SK-N-SH (cell line): ENCODE results near the gene DLG2. TPM values are rescaled to one million over a fixed set of nuclear protein-coding genes. Genes with fewer than 3 reads are reported as not detected.
A peak's percentile ranks its signal among the peaks of the same experiment; 100 is the strongest.

ENCODE experiments used
- CTCF ChIA-PET: fragments of 300-600, 350-600 bp; formaldehyde crosslinking; extraction: SDS; loops from one replicate; lab custom pipeline; 2021; lab: Yijun Ruan, JAX
- POLR2A ChIA-PET: fragments of 350-600 bp; sonication (Branson Sonifier 250); formaldehyde crosslinking; extraction: SDS; loops from one replicate; lab custom pipeline; 2020; ENCODE audit warnings: antibody characterized with exemption, inconsistent platforms; lab: Yijun Ruan, JAX
- DNase-seq: peaks from one replicate; pipeline ENCODE4 v3.0.0; 2012
- H2AFZ ChIP-seq: fragments of 200-600 bp; sonication (generic); 2 replicates; pipeline ENCODE4 v1.8.1; 2016; ENCODE audit warnings: antibody characterized with exemption, mild to moderate bottlenecking, low read depth
- H3F3A ChIP-seq: fragments of 200-600 bp; sonication (generic); replicated peaks from 2 replicates; pipeline ENCODE3; 2016; ENCODE audit warnings: antibody characterized with exemption, mild to moderate bottlenecking; ENCODE audit not compliant: insufficient read depth
- H3K27ac ChIP-seq, 2 experiments: fragments of 200-500 bp in 1 of 2; fragments of 200-600 bp in 1 of 2; sonication (Bioruptor generic) in 1 of 2; sonication (generic), shearing (Covaris generic) in 1 of 2; 2 replicates each; pipeline versions ENCODE4 v1.5.1 to v1.6.1; 2014 to 2016; ENCODE audit warnings: low read depth in 2 of 2, inconsistent platforms in 1 of 2, low read length in 1 of 2, mild to moderate bottlenecking in 1 of 2, mixed read lengths in 1 of 2
- H3K27me3 ChIP-seq: fragments of 200-600 bp; sonication (generic), shearing (Covaris generic); 2 replicates; pipeline ENCODE4 v1.6.1; 2016; ENCODE audit warnings: mixed run types; ENCODE audit not compliant: insufficient read depth
- H3K36me3 ChIP-seq, 2 experiments: fragments of 200-500 bp in 1 of 2; fragments of 200-600 bp in 1 of 2; sonication (Bioruptor generic) in 1 of 2; sonication (generic) in 1 of 2; replicated peaks in 1 of 2; 2 replicates each; pipeline versions ENCODE3 to v1.5.1; 2014 to 2016; ENCODE audit warnings: low read length in 1 of 2, mild to moderate bottlenecking in 1 of 2; ENCODE audit not compliant: insufficient read depth in 2 of 2, control insufficient read depth in 1 of 2
- H3K4me1 ChIP-seq, 2 experiments: fragments of 200-500 bp in 1 of 2; fragments of 200-600 bp in 1 of 2; sonication (Bioruptor generic) in 1 of 2; sonication (generic), shearing (Covaris generic) in 1 of 2; 2 replicates each; pipeline versions ENCODE4 v1.5.1 to v1.6.1; 2014 to 2016; ENCODE audit warnings: low read depth in 1 of 2, low read length in 1 of 2, mixed run types in 1 of 2; ENCODE audit not compliant: insufficient read depth in 2 of 2, control insufficient read depth in 1 of 2
- H3K4me2 ChIP-seq: fragments of 200-600 bp; sonication (generic), shearing (Covaris generic); 2 replicates; pipeline ENCODE4 v1.6.1; 2017; ENCODE audit warnings: mixed run types
- H3K4me3 ChIP-seq, 2 experiments: fragments of 200-500 bp in 1 of 2; fragments of 200-600 bp in 1 of 2; sonication (Bioruptor generic) in 1 of 2; sonication (generic), shearing (Covaris generic) in 1 of 2; 2 replicates each; pipeline versions ENCODE4 v1.5.1 to v1.8.1; 2014 to 2016; ENCODE audit warnings: low read depth in 2 of 2, inconsistent platforms in 1 of 2, low read length in 1 of 2, mild to moderate bottlenecking in 1 of 2, mixed read lengths in 1 of 2, moderate library complexity in 1 of 2
- H3K79me2 ChIP-seq: fragments of 200-600 bp; sonication (generic); 2 replicates; pipeline ENCODE4 v1.8.1; 2017; ENCODE audit warnings: mild to moderate bottlenecking; ENCODE audit not compliant: insufficient read depth
- H3K9ac ChIP-seq: fragments of 200-600 bp; sonication (generic); 2 replicates; pipeline ENCODE4 v1.6.1; 2017; ENCODE audit warnings: mixed run types
- H3K9me2 ChIP-seq: fragments of 200-600 bp; sonication (generic); 2 replicates; pipeline ENCODE4 v1.6.1; 2017; ENCODE audit warnings: mixed run types
- H3K9me3 ChIP-seq: fragments of 200-600 bp; sonication (generic); 2 replicates; pipeline ENCODE4 v1.6.1; 2017; ENCODE audit warnings: mixed run types, mild to moderate bottlenecking, moderate library complexity
- H4K20me1 ChIP-seq: fragments of 200-600 bp; sonication (generic); 2 replicates; pipeline ENCODE4 v1.6.1; 2017; ENCODE audit warnings: mild to moderate bottlenecking, mixed run types; ENCODE audit not compliant: insufficient read depth
- CHD2 ChIP-seq: fragments of 150-350 bp; IDR thresholded peaks from 2 replicates; pipeline ENCODE4 v1.6.1; 2018; ENCODE audit warnings: low read length; ENCODE audit not compliant: partially characterized antibody
- CTCF ChIP-seq: fragments of 200-600 bp; sonication (generic); IDR thresholded peaks from 2 replicates; pipeline ENCODE4 v1.6.1; 2017; ENCODE audit warnings: antibody characterized with exemption, mild to moderate bottlenecking, moderate library complexity
- ELF1 ChIP-seq: IDR thresholded peaks from 2 replicates; pipeline ENCODE4 v1.4.0; 2012
- EP300 ChIP-seq, 2 experiments: IDR thresholded peaks; 2 replicates each; pipeline versions ENCODE4 v1.4.0 to v1.6.1; 2012; ENCODE audit warnings: borderline replicate concordance in 1 of 2, low read depth in 1 of 2, low read length in 1 of 2
- EZH2phosphoT487 ChIP-seq: fragments of 200-600 bp; sonication (generic); IDR thresholded peaks from 2 replicates; pipeline ENCODE4 v1.6.1; 2017; ENCODE audit warnings: low read depth, mixed run types, mild to moderate bottlenecking, antibody characterized with exemption, moderate library complexity, borderline replicate concordance
- FOXM1 ChIP-seq: IDR thresholded peaks from 2 replicates; pipeline ENCODE4 v1.4.0; 2012; ENCODE audit warnings: low read depth, mild to moderate bottlenecking
- GATA2 ChIP-seq: sonication (generic); formaldehyde crosslinking; IDR thresholded peaks from 2 replicates; pipeline ENCODE4 v1.5.0; 2020; ENCODE audit warnings: mild to moderate bottlenecking, missing genetic modification reagents
- MAX ChIP-seq: IDR thresholded peaks from 2 replicates; pipeline ENCODE4 v1.4.0; 2012; ENCODE audit warnings: low read depth
- MXI1 ChIP-seq: IDR thresholded peaks from 2 replicates; pipeline ENCODE4 v1.6.1; 2012; ENCODE audit warnings: mild to moderate bottlenecking, low read depth, low read length, improper control_type of control experiment
- PBX3 ChIP-seq: IDR thresholded peaks from 2 replicates; pipeline ENCODE4; 2012
- RXRA ChIP-seq: IDR thresholded peaks from 2 replicates; pipeline ENCODE4 v1.4.0; 2012; ENCODE audit warnings: low read depth, mild to moderate bottlenecking, borderline replicate concordance
- SIN3A ChIP-seq: IDR thresholded peaks from 2 replicates; pipeline ENCODE4 v1.6.1; 2012; ENCODE audit warnings: low read depth, mild to moderate bottlenecking, low read length, moderate library complexity, borderline replicate concordance
- TCF12 ChIP-seq: IDR thresholded peaks from 2 replicates; pipeline ENCODE4 v1.4.0; 2012
- TEAD4 ChIP-seq: IDR thresholded peaks from 2 replicates; pipeline ENCODE4 v1.4.0; 2012; ENCODE audit warnings: mild to moderate bottlenecking, borderline replicate concordance; ENCODE audit not compliant: insufficient read depth
- USF1 ChIP-seq: IDR thresholded peaks from 2 replicates; pipeline ENCODE4 v1.4.0; 2012; ENCODE audit warnings: low read depth, borderline replicate concordance
- WGBS: methylation state at CpG from one replicate; pipeline ENCODE4 v1.1.6; 2017; ENCODE audit warnings: low lambda C conversion rate; 5-methylcytosine and 5-hydroxymethylcytosine counted together
- polyA plus RNA-seq, 3 experiments: library from polyadenylated mRNA; depleted of rRNA; stranded (reverse); fragments of >200 nt; gene quantifications; 2 replicates each; pipeline ENCODE4 v1.2.3, GENCODE V29; 2012

Gene DLG2
- polyA plus RNA-seq, 1 of the 3 experiments (the other 2 are of a cell fraction), result 0.21 TPM

- TF ChIP-seq CTCF, result no peak
These were observed 736.5 kb downstream of the DLG2 start (continued) for GRCh38 chr11:84890676-84891075.

- H3K36me3 ChIP-seq, result no peaks in the 10 kb centered on the region
- no peak overlapping the region for H3K27ac ChIP-seq
- no peak overlapping the region for H3K4me2 ChIP-seq
- H3F3A ChIP-seq, result no peaks in the 10 kb centered on the region
- CTCF ChIA-PET, result interaction anchor here (1.4 kb wide), 1 partner anchor 24 kb away, joined by 3 read pairs; no protein-coding TSS in a partner anchor
- DNase-seq, result no peak
- H2AFZ ChIP-seq, result no peak overlapping the region
- no peaks in the 10 kb centered on the region; a peak in 1 of 4 replicates for H3K4me1 ChIP-seq
- H3K9me3 ChIP-seq, result no peaks in the 10 kb centered on the region
- TF ChIP-seq GATA2 (no peak), USF1 (no peak), FOXM1 (no peak), CHD2 (no peak), ELF1 (no peak)
- H3K9me2 ChIP-seq, result no peaks in the 10 kb centered on the region
- H3K4me3 ChIP-seq, result no peak overlapping the region
- no peaks in the 10 kb centered on the region for H4K20me1 ChIP-seq
- H3K9ac ChIP-seq, result no peak overlapping the region
- POLR2A ChIA-PET, result no interaction called here
- H3K79me2 ChIP-seq, result no peaks in the 10 kb centered on the region
- no peaks in the 10 kb centered on the region for H3K27me3 ChIP-seq
- 33% methylated on average over 3 of the region's 3 CpGs for WGBS
These were observed 737.6 kb downstream of the DLG2 start for GRCh38 chr11:84889556-84889955.

GRCh38 chr11:84887055-84887629 is 740.0 kb downstream of the DLG2 start:
- H3K79me2 ChIP-seq, result no peaks in the 10 kb centered on the region
- H3K27ac ChIP-seq, result peak overlapping the region; percentile 21 to 55; a peak in 2 of 4 replicates
- peak overlapping the region; percentile 20; the same call in 1 of the 2 replicates for H2AFZ ChIP-seq
- H3K9me3 ChIP-seq, result no peaks in the 10 kb centered on the region
- no peaks in the 10 kb centered on the region; a peak in 1 of 4 replicates for H3K4me1 ChIP-seq
- no peak for DNase-seq
- H3K4me2 ChIP-seq, result peak overlapping the region; percentile 54
- POLR2A ChIA-PET, result no interaction called here
- no peaks in the 10 kb centered on the region for H3F3A ChIP-seq
- H3K9me2 ChIP-seq, result no peaks in the 10 kb centered on the region
- WGBS, result 3% methylated on average over 3 of the region's 3 CpGs
- no peak overlapping the region; a peak in 1 of 4 replicates for H3K4me3 ChIP-seq
- no peaks in the 10 kb centered on the region for H4K20me1 ChIP-seq
- no peaks in the 10 kb centered on the region for H3K36me3 ChIP-seq
- TF ChIP-seq SIN3A (no peak), FOXM1 (no peak), PBX3 (peak; percentile 56), MAX (no peak), ELF1 (no peak), TEAD4 (no peak), RXRA (no peak), TCF12 (peak; percentile 87), EZH2phosphoT487 (no peak), GATA2 (no peak), MXI1 (no peak), EP300 (IDR thresholded peaks at IDR 0.05; ENCODE audit: borderline replicate concordance in 1 of 2, low read depth in 1 of 2, low read length in 1 of 2) (peak in 1 of 2 experiments; percentile 48; a peak in 2 of 4 replicates), CTCF (no peak)
- TF ChIP-seq, all 33 proteins: peak for 3
- CTCF ChIA-PET, result interaction anchor here (1.2 kb wide), 1 partner anchor 9 kb away, joined by 3 read pairs; no protein-coding TSS in a partner anchor
- H3K9ac ChIP-seq, result no peak overlapping the region
- H3K27me3 ChIP-seq, result no peaks in the 10 kb centered on the region
